GM20431 (cell line): Measurements from ENCODE around the gene VPS37B.
"Not testable (repeated sequence)": the region's sequence is repeated elsewhere in the genome, so short reads cannot be mapped to it uniquely, and the experiment has no call there.

Experiments used
- in situ Hi-C: fragments of 300-500 bp; cut with MseI, MboI; formaldehyde crosslinking; loops from one replicate; pipeline ENCODE4 v1.15.0; 2020; ENCODE audit warnings: low sequenced_read_pairs; ENCODE audit not compliant: unreplicated experiment

Gene VPS37B

DNA sequence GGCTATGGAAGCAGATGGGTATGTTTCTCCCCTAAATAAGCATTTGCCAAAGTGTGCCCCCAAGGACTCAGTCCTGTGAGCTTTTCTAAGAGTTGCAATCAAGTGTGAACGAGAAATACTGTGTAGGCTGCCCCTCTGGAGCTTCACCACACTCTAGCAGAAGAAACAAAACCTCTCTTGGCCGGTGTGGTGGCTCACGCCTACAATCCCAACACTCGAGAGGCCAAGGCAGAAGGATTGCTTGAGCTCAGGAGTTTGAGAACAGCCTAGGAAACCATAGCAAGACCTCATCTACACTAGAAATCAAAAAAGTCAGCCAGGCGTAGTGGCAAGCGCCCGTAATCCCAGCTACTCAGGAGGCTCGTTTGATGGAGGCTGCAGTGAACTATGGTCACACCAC is 9.8 kb downstream of the VPS37B start:
- in situ Hi-C loops = no loop called here

DNA sequence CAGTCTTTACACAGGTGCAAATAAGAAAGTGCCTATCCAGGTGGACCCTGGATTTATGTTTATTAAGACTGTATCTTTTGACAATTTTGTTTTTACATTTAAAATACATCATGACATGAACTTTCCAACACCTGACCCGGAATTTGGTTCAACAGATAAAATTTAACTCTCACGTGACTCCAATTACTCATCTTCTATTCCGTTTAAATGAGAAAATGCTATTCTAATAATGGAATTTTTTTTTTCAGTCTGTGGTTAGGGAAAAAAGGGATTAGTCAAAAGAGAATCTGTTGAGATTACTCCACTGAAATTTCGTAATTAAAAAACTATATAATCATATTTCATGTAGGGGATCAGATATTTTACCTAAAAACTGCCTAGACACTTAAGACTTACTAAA is 11.1 kb downstream of the VPS37B start:
- in situ Hi-C loops = no loop called here

DNA sequence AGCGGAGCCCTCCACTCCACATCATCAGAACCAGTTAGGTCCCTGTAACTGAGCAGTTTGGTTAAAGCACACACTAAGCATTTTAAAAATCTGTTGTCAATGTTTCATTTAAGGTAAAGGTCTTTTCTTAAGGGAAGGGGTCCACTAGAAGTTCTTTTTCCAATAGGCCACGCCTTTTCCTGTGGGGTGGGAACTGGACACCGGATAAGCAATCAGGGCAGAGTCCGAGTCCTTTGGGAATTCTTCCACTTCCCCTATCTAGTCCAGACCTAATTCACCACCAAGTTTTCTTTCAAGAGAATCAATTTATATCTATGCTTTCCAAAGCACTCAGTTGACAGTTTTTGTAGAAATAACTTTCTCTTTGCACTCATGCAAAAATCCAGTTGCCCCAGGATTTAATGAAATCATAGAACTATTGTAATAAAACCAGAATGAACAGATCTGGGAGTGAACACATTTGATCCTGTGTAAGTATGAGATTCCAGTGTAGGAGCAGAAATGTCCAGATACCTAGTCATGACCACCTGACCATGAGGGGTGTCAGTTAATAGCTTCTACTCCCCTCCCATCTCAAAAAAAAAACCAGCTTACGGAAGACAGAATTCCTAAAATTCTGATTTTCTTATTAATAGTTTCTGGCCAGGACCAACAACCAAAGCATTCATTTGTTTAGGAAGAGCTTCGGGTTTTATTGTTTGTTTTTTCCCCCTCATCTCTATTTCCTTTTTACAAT is 11.7 kb downstream of the VPS37B start:
- in situ Hi-C loops = no loop called here

DNA sequence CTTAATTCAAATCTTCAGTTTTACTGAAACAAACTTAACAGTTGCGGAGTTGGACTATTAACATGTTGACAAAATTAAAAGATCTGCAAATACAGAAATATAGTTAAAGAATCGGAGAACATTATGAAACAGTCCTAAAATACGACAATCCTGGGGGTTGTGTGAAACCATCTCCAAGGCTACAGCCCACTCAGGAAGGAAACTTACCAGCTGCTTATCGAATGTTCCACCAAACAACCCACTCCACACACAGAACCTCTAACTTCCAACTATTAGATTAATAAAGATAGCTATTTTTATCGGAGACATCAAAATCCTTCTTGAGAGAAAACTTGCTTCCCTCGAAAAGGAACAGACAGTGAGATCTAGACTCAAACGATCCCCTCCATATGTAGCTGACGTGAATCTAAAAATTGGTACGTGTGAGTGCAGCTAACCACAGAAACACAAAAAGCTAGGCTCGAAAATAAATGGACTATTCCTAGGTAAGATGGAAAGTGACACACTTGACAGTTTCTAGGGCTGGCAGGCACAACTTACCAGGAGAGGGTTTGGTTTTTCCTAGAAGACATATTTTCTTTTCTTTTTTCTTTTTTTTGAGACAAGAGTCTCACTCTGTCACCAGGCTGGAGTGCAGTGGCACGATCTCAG is 12.9 kb downstream of the VPS37B start:
- in situ Hi-C loops = no loop called here

DNA sequence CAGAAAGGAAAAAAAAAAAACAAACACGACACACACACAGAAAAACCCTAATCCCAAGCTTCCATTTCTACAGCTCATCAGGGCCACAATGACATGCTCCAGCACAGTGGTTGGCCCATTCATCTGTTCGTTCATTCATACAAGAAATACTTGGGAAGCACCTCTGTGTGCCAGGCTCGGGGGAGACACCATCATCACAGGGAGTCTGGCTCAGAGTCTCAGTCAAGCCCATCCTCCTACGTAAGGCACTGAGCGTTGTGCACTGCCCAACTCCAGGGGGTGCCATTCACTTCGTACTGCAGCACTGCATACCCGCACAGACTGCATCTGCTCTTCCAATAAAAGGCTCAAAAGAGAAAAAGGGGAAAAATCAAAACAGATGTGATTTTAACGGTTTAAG is 15.3 kb downstream of the VPS37B start:
- in situ Hi-C loops = no loop called here

DNA sequence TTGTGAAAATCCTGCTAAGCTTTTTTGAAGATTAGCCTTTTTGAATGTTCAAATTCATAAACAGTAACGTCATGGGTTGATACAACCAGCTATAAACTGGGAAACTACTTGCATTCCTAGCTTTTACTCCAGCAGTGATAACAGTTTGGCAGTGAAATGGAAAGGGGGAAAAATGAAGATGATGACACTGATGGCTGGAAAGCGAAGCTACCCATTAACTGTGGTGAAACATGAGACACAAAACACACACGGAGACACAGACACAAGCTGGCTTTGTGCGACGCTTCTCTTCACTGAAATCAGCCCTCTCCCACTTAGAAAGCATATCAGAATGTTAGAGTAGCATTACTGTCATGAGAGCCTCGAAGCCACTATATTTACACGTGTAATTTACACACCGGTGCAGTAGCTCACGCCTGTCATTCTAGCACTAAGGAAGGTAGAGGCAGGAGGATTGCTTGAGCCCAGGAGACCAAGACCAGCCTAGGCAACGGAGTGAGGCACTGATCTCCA is 15.7 kb downstream of the VPS37B start:
- in situ Hi-C loops = no loop called here

DNA sequence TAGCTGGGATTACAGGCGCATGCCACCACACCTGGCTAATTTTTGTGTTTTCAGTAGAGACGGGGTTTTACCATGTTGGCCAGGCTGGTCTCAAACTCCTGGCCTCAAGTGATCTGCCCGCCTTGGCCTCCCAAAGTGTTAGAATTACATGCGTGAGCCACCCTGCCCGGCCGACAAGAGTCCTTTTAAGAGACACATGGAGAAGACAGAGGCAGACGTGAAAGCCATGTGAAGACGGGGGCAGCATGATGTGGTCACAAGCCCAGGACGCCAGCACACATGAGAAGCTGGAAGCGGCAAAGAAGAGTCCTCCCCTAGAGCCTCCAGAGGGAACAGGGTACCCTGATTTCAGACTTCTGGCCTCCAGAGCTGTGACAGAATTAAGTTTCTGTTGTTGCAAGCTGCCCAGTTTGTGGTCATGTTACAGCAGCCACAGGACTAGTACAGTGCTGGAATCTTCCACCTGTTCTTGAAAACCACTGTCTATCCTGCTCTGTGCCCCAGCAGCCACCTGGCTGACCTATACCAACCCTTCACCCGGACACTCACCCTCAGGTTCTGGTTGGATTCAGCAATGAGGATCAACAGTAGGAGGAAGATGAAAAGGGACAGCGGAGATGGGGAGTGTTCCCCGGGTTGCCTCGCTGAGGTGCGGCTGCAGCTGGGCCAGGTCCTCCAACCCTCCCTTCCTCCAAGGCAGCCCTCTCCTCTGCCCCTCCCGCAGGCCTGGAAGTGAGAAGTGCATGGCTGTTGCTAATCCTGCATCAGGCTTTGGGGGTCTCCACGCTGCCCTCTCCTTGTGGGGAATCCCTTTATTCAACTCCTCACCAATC is 16.9 kb downstream of the VPS37B start:
- in situ Hi-C loops = no loop called here

DNA sequence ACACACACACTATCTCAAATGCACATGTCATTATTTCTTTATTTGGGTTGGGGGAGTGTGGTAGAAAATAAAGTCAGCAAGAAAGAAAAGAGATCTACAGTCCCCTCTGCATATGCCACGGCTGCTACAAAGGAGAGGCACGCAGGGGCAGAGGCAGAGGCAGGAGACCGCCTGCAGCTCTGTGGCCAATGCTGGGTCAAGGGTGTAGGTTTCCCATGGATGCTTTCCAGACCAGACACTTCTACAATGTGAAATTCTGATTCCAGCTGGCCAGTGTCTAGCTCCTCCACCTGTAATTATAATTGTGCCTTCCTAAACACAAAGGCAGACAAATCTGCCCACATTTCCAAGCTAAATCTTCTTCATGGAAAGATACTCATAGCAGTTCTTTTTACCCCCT is 19.2 kb downstream of the VPS37B start:
- in situ Hi-C loops = no loop called here

DNA sequence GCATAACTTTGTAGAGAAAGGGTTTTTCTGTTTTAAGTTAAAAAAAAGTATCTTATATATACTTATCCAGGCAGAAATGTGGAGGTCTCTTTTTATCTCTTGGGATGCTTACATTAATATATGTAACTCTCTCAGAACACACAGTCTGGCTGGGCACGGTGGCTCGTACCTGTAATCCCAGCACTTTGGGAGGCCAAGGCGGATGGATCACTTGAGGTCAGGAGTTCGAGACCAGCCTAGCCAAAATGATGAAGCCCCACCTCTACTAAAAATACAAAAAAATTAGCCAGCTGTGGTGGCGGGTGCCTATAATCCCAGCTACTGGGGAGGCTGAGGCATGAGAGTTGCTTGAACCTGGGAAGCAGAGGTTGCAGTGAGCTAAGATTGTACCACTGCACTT is 19.6 kb downstream of the VPS37B start:
- in situ Hi-C loops = not testable (repeated sequence)

DNA sequence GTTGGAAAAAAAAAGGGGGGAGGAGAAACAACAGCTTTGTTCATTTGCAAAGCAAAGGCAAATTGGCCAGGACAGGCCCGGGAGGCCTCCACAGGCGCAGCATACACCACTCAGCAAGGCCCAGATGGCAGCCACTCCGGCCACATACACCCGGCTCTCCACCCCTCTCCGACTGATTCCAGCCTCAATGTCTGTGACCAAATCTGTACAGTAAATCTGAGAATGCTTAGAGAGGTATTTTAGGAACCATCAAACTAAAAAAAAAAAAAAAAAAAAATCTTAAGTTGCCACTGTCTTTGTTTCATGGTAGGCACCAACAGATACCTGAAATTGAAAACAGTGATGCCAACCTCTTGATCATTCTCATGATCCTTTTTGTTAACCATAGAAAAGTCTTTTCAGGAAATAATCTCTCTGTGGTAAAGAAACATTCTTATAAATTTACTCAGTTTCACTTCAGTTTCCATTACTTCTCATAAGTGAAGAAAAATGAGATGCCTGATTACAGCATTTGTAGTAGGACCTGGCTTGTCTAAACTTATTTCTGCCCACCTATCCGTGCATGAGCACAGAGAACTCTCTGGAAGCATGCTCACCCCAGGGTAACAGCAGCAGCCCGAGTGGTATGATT is 20.2 kb downstream of the VPS37B start:
- in situ Hi-C loops = no loop called here

DNA sequence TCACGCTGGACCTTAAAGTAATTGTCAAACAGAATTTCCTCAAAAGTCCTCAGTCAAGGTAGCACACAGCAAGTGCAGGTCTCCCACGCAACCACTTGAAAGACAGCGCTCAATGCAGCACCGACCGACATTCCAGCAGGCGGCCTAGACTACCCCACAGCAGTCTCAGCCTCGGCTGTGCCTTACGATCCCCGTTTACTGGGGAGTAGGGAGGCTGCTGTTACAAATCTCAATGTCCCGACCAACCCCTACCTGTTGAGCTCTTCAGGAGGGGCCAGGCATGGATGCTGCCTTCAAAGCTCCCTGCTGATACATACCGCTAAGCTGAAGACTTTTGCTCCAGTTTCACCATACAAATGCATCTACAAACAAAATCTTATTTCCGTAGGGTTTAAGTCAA is 21.8 kb downstream of the VPS37B start:
- in situ Hi-C loops = no loop called here

DNA sequence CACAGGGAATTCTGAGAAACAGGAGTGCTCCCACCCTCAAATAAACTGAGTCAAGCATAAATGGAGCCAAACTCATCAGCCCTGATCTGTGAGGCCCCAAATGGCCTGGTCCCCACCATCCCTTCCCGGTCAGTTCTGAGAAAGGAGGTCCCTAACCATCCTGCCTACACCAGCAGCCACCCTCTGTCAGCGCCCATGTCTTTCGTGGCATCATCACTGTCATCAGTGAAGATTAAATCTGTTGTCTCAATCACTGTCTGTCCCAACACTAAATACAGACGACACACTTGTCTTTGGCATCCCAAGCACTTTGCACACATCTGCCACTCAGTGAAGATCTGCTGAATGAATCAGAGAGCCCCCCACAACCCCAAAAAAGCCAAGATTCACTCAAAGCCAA is 22.4 kb downstream of the VPS37B start:
- in situ Hi-C loops = no loop called here

DNA sequence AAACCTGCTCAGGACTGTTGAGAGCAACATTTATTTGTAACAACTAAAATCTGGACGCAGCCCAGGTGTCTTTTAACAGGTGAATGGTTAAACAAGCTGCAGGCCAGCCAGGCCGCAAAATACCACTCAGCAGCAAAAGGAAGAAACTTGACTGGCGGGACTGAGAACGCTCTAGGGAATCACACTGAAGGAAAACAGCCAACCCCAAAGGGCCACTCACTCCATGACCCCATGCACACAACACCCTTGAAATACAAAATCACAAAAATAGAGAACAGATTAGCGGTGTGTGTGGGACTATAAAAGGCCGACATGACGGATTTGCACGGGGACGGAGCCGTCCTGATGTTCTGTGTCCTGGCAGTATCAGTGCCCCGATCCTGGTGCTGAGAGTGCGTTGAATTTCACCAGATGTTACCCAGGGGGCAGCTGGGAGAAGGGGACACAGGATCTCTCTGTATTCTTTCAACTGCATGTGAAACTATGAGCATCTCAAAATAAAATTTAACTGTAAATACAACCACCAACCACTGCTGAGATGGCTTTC is 23.0 kb downstream of the VPS37B start:
- in situ Hi-C loops = no loop called here

DNA sequence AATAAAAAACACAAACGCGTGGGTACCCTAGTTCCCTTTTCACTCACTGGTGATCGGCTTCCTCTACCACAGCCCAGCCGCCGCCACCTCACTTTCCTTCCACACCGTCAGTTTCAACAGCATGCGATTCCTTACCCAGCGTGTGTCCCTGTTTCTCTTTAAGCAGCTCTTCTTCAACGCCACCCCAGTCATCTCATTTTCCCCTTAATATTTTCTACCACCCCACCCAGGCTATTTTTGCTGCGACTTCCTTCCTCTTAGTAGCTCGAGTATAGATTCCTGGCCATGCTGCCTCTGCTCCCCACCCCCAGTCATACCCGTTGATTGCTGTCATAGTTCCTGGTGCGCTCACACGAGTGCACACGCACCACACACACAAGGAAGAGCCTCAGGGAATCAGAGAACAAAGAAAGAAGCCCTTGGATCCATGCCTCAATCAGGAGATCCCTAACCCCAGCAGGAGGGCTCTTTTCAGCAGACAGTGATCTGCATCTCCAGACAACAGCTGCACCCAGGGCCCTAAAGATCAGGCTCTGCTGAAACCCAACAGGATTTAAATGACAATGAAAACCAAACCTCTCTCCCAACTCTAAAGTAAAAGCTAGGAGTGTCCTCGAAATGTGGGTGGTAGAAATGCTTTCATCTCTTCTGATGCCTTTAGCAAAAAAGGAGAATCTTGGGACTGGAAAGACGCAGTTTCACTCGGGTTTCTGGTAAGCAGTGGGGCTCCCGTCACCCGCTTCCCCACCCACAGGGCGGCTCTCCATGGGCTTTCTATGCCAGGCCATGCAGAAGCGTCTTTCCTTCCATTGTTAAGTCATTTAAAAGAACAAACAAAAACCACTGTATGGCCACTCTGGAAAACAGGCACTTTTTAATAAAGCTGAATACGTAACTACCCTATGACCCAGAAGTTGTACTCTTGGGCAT is 23.8 kb downstream of the VPS37B start:
- in situ Hi-C loops = no loop called here

DNA sequence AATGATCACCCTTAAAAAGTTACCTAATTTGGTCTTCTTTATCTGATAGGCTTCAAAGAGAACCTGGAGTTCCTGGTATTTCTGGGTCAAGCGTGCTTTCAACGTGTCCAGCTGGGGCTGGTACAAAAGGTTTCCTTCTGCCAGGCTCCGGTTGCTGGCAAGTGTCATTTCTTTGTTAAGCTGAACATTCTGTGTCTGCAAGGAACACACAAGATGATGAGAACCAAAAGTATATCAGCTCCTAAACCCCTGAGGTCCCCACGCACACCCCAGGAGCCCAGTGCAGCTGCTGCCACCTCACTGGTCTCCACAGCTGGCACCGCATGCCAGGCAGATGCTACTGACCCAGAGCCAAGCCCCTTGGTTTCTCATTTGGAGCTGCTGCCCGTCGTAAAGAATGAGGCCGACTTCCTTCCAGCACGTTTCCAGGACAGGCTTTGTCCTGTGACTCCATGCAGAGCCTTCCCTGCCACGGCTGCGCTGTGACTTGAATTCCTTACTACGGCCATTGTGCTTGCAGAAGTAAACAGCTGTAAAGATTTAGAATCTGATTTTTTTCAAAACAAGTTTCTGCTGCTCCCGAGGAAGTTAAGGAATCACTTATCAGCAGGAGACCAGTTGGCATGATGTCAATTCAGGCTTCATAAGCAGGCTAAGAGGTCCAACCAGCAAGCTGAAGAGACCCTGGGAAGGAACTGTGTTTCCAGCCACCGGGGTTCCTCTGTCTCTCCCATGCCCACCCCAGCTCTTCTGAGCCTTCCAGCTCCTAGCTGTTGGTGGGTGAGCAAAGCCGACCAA is 24.9 kb downstream of the VPS37B start:
- in situ Hi-C loops = no loop called here

DNA sequence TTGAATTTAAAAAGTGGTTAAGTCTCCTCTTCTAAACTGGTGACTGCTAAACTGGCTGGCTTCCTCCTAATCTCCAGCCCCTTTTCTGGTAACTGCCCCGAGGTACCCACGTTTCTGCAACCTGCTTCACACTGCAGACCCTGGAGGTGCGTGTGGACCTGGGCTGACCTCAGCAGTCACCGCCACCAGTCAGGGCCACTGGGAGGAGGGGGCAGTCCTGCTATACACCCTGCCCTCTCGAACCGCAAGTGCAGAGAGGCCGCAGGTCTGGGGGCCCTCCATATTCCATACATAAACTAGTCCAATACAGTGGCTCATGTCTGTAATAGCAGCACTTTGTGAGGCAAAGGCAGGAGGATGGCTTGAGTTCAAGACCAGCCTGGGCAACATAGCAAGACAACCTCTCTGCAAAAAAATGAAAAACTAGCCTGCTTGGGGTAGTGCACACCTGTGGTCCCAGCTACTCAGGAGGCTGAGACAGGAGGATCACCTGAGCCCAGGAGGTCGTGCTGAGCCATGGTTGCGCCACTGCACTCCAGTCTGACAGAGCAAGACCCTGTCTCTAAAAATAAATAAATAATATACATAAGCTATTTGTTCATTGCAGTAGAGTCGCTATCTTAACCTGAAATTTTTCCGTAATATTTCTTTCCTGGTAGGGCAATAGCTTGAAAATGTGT is 25.6 kb downstream of the VPS37B start:
- in situ Hi-C loops = no loop called here

DNA sequence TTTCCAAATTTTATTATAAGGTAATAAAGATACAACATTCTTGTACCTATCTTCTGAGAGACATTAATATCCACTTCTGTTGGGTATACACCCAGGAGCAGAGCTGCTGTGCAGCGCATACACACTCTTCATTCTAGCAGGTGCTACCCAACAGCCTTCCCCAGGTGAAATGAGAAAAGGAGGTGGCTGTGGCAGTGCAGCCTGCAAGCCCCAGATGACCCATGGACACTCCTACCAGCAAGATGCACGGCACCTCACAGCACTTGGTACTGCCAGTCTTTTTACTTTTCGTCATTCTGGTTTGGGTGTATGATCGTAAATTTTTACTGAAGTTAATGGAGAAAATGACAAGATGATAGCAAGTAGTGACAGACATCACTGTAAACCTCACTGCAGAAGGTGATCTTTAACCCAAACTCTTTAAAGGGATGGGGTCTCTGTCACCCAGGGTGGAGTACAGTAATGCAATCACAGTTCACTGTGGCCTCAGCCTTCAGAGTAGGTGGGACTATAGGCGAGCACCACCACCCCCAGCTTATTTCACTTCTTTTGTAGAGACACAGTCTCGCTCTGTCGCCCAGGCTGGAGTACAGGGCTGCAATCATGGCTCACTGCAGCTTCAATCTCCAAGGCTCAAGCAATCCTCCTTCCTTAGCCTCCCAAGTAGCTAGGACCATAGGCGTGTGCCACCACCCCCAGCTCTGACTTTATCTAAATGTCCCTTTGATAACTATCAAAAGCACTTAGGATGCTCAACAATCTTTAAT is 26.5 kb downstream of the VPS37B start:
- in situ Hi-C loops = no loop called here
